H9 (cell line): Measurements from ENCODE around the gene SLC25A36. TPM values are rescaled to one million over a fixed set of nuclear protein-coding genes. Genes with fewer than 3 reads are reported as not detected.

Experiments used
- DNase-seq: peaks from one replicate; pipeline ENCODE4 v3.0.0-alpha.2; 2017
- H2AFZ ChIP-seq: one replicate; pipeline ENCODE4 v1.6.1; 2013; ENCODE audit warnings: mild to moderate bottlenecking, low read length, control low read depth, moderate library complexity
- H2AK5ac ChIP-seq: 2 replicates; pipeline ENCODE4 v1.6.1; 2013; ENCODE audit warnings: low read length, control low read depth, mixed read lengths; ENCODE audit not compliant: insufficient read length
- H2BK120ac ChIP-seq: one replicate; pipeline ENCODE4 v1.6.1; 2013; ENCODE audit warnings: low read depth, mild to moderate bottlenecking, low read length, control low read depth, inconsistent platforms; ENCODE audit not compliant: poor library complexity, severe bottlenecking
- H2BK12ac ChIP-seq: 2 replicates; pipeline ENCODE4 v1.6.1; 2013; ENCODE audit warnings: low read length, control low read depth, mixed read lengths, low read depth; ENCODE audit not compliant: insufficient read length
- H2BK15ac ChIP-seq: 2 replicates; pipeline ENCODE4 v1.6.1; 2013; ENCODE audit warnings: low read depth, low read length, control low read depth
- H2BK20ac ChIP-seq: one replicate; pipeline ENCODE4 v1.6.1; 2013; ENCODE audit warnings: low read depth, mild to moderate bottlenecking, low read length, control low read depth, inconsistent platforms; ENCODE audit not compliant: poor library complexity, severe bottlenecking
- H2BK5ac ChIP-seq: 2 replicates; pipeline ENCODE4 v1.6.1; 2013; ENCODE audit warnings: low read length, control low read depth, mixed read lengths; ENCODE audit not compliant: insufficient read length
- H3K14ac ChIP-seq: 2 replicates; pipeline ENCODE4 v1.6.1; 2013; ENCODE audit warnings: low read length, control low read depth; ENCODE audit not compliant: insufficient read depth
- H3K18ac ChIP-seq: 2 replicates; pipeline ENCODE4 v1.6.1; 2013; ENCODE audit warnings: low read depth, mild to moderate bottlenecking, mixed read lengths, low read length, control low read depth; ENCODE audit not compliant: insufficient read length
- H3K23ac ChIP-seq: 2 replicates; pipeline ENCODE4 v1.6.1; 2013; ENCODE audit warnings: low read length, control low read depth, mixed read lengths, low read depth; ENCODE audit not compliant: insufficient read length
- H3K23me2 ChIP-seq: 2 replicates; pipeline ENCODE4 v1.6.1; 2013; ENCODE audit warnings: low read depth, mild to moderate bottlenecking, mixed read lengths, low read length, control low read depth; ENCODE audit not compliant: insufficient read length, poor library complexity, severe bottlenecking
- H3K27ac ChIP-seq: 2 replicates; pipeline ENCODE4 v1.5.1; 2013; ENCODE audit warnings: low read length, control low read depth, mixed read lengths, low read depth; ENCODE audit not compliant: insufficient read length
- H3K27me3 ChIP-seq: 2 replicates; pipeline ENCODE4 v1.6.1; 2013; ENCODE audit warnings: low read length, control low read depth, inconsistent platforms; ENCODE audit not compliant: insufficient read depth
- H3K4ac ChIP-seq: 2 replicates; pipeline ENCODE4 v1.6.1; 2013; ENCODE audit warnings: low read depth, mild to moderate bottlenecking, control low read depth, inconsistent platforms, low read length, moderate library complexity
- H3K4me1 ChIP-seq: 2 replicates; pipeline ENCODE4 v1.6.1; 2013; ENCODE audit warnings: low read length, control low read depth, inconsistent platforms; ENCODE audit not compliant: insufficient read depth
- H3K4me2 ChIP-seq: 2 replicates; pipeline ENCODE4 v1.6.1; 2013; ENCODE audit warnings: low read length, control low read depth, mixed read lengths; ENCODE audit not compliant: insufficient read length, insufficient read depth
- H3K56ac ChIP-seq: 2 replicates; pipeline ENCODE4 v1.6.1; 2013; ENCODE audit warnings: low read depth, mild to moderate bottlenecking, mixed read lengths, low read length, control low read depth; ENCODE audit not compliant: insufficient read length
- H3K79me1 ChIP-seq: 2 replicates; pipeline ENCODE4 v1.6.1; 2013; ENCODE audit warnings: low read depth, mild to moderate bottlenecking, moderate library complexity, low read length, control low read depth, inconsistent platforms; ENCODE audit not compliant: insufficient read depth, poor library complexity, severe bottlenecking
- H3K79me2 ChIP-seq: 2 replicates; pipeline ENCODE4 v1.6.1; 2013; ENCODE audit warnings: low read length, control low read depth, inconsistent platforms; ENCODE audit not compliant: insufficient read depth
- H3K9ac ChIP-seq: 2 replicates; pipeline ENCODE4 v1.6.1; 2013; ENCODE audit warnings: low read length, control low read depth, mixed read lengths; ENCODE audit not compliant: insufficient read length; ENCODE audit errors: extremely low read depth
- H3K9me3 ChIP-seq: one replicate; pipeline ENCODE4 v1.6.1; 2013; ENCODE audit warnings: low read depth, low read length, inconsistent platforms; ENCODE audit not compliant: control insufficient read depth
- H3T11ph ChIP-seq: one replicate; pipeline ENCODE4 v1.6.1; 2013; ENCODE audit warnings: mild to moderate bottlenecking, low read length, control low read depth, inconsistent platforms
- H4K20me1 ChIP-seq: one replicate; pipeline ENCODE4 v1.6.1; 2013; ENCODE audit not compliant: control insufficient read depth, insufficient read length, insufficient read depth
- H4K5ac ChIP-seq: 2 replicates; pipeline ENCODE4 v1.6.1; 2013; ENCODE audit warnings: low read depth, mild to moderate bottlenecking, mixed read lengths, low read length, control low read depth; ENCODE audit not compliant: insufficient read length
- H4K8ac ChIP-seq: replicated peaks from 2 replicates; pipeline ENCODE4 v1.6.1; 2013; ENCODE audit warnings: low read length, control low read depth, mixed read lengths, low read depth; ENCODE audit not compliant: insufficient read length
- H4K91ac ChIP-seq: 2 replicates; pipeline ENCODE4 v1.6.1; 2013; ENCODE audit warnings: low read depth, mild to moderate bottlenecking, moderate library complexity, mixed read lengths, low read length, control low read depth; ENCODE audit not compliant: insufficient read length
- H3K27ac Mint-ChIP-seq, 3 experiments: 2 replicates in 2 of 3; 3 replicates in 1 of 3; pipeline ENCODE4 v1.8.0; 2020 to 2021; ENCODE audit warnings: mixed read lengths in 3 of 3, mild to moderate bottlenecking in 1 of 3, moderate library complexity in 1 of 3
- H3K27me3 Mint-ChIP-seq: 2 replicates; pipeline ENCODE4 v1.8.0; 2021; ENCODE audit warnings: low read depth, mild to moderate bottlenecking, moderate library complexity, mixed read lengths
- H3K36me3 Mint-ChIP-seq, 3 experiments: 2 replicates in 2 of 3; 3 replicates in 1 of 3; pipeline ENCODE4 v1.8.0; 2020 to 2021; ENCODE audit warnings: low read depth in 3 of 3, mixed read lengths in 3 of 3; ENCODE audit not compliant: insufficient read depth in 1 of 3
- H3K4me1 Mint-ChIP-seq, 2 experiments: 2 replicates each; pipeline ENCODE4 v1.8.0; 2020; ENCODE audit warnings: mixed read lengths in 2 of 2
- H3K4me3 Mint-ChIP-seq, 2 experiments: 2 replicates in 1 of 2; 3 replicates in 1 of 2; pipeline ENCODE4 v1.8.0; 2020 to 2021; ENCODE audit warnings: mild to moderate bottlenecking in 2 of 2, mixed read lengths in 2 of 2, moderate library complexity in 1 of 2
- H3K9me3 Mint-ChIP-seq, 2 experiments: 2 replicates in 1 of 2; 3 replicates in 1 of 2; pipeline ENCODE4 v1.8.0; 2020; ENCODE audit warnings: mild to moderate bottlenecking in 2 of 2, mixed read lengths in 2 of 2, moderate library complexity in 1 of 2
- CTCF ChIP-seq: fragments of 200-600 bp; sonication (generic); conservative IDR thresholded peaks from 3 replicates; pipeline ENCODE4 v1.8.0; 2021; ENCODE audit warnings: antibody characterized with exemption, mild to moderate bottlenecking
- WGBS: extraction: QIAGEN DNeasy Blood & Tissue Kit; methylation state at CpG from one replicate; pipeline ENCODE4 v1.1.7; 2013; ENCODE audit warnings: missing lambda C conversion rate, low lambda C conversion rate, mixed read lengths; ENCODE audit not compliant: insufficient read length; ENCODE audit errors: extremely low coverage; 5-methylcytosine and 5-hydroxymethylcytosine counted together
- total RNA-seq: library from RNA; stranded (reverse); gene quantifications from 2 replicates; pipeline ENCODE4 v1.2.1, GENCODE V29; 2021

The SLC25A36 gene
- total RNA-seq, 1 experiment from 2014 or later = 70.0 TPM

GRCh38 chr3:140942221-140943104 is 827 bp downstream of the SLC25A36 start:
- H4K8ac ChIP-seq = no peak overlapping the region
- no peak overlapping the region for H2BK15ac ChIP-seq
- H3K79me2 ChIP-seq = peaks cover 33% of the 10 kb centered on the region; the same call in 1 of the 2 replicates
- no peak for TF ChIP-seq CTCF
- no peak overlapping the region for H4K91ac ChIP-seq
- peak overlapping the region; percentile 83 for H3K4me2 ChIP-seq
- H3K4me1 ChIP-seq = no peaks in the 10 kb centered on the region
- Mint-ChIP-seq H3K4me3 (peak overlapping the region; percentile 96), H3K9me3 (peaks cover 0 to 5% of the 10 kb centered on the region in 2 experiments; a peak in 2 of 5 replicates), H3K4me1 (peaks cover 19 to 40% of the 10 kb centered on the region in 2 experiments), H3K27ac (peak overlapping the region; percentile 87 to 100 (median 99)), H3K27me3 (peaks cover 3% of the 10 kb centered on the region), H3K36me3 (peaks cover 7 to 28% (median 9%) of the 10 kb centered on the region in 3 experiments; a peak in 4 of 7 replicates)
- H3K9ac ChIP-seq = peak overlapping the region; percentile 87
- H2AFZ ChIP-seq = no peak overlapping the region
- H2BK120ac ChIP-seq = no peak overlapping the region
- H3K23me2 ChIP-seq = peaks cover 8% of the 10 kb centered on the region
- H3K27ac ChIP-seq = no peak overlapping the region
- H4K20me1 ChIP-seq = no peaks in the 10 kb centered on the region
- H3K23ac ChIP-seq = no peak overlapping the region
- no peak overlapping the region; the same call in 1 of the 2 replicates for H3K4ac ChIP-seq
- H2BK5ac ChIP-seq = no peak overlapping the region
- H3T11ph ChIP-seq = no peak overlapping the region
- H2BK12ac ChIP-seq = no peak overlapping the region
- H3K9me3 ChIP-seq = no peaks in the 10 kb centered on the region
- no peaks in the 10 kb centered on the region for H3K79me1 ChIP-seq
- H3K14ac ChIP-seq = peak overlapping the region; percentile 77
- no peak overlapping the region for H2AK5ac ChIP-seq
- no peak overlapping the region for H2BK20ac ChIP-seq
- H3K27me3 ChIP-seq = no peaks in the 10 kb centered on the region
- H3K56ac ChIP-seq = no peak overlapping the region
- no CpG with 5 or more reads among the region's 56 CpGs for WGBS
- peak overlapping the region; percentile 94 for H3K18ac ChIP-seq
- H4K5ac ChIP-seq = no peak overlapping the region
- DNase-seq = peak; percentile 75
